ENCODE data around the gene GARIN5A.
A peak's percentile ranks its signal among the peaks of the same experiment; 100 is the strongest.
"Not testable (repeated sequence)": the region's sequence is repeated elsewhere in the genome, so short reads cannot be mapped to it uniquely, and the experiment has no call there.

GARIN5A gene

DNA sequence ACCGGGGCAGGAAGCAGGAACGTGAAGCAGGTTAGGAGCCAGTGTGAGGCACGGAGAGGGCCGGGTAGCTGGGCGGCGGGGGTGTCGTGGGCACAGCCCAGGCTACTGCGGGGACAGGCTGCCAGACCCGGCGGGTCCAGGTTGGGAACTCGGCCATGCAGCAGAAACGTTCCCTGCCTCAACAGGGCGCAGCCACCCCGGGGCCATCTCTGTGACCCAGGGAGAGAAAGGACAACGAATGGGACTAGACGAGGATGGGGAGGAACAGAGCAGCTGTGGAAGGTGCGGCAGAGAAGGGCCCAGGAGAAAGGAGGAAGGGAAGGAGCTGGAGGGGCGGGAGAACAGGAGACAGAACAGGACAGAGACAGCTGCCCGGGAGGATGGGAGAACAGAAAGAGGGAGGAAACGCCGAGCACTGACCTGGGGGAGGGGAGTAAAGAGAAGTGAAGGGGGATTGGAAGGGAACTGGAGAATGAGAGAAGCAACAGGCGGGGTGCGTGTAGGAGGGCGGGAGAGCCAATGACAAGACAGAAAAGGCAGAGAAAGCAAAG is 12.9 kb upstream of the GARIN5A start:
- no peak for DNase-seq (ENCODE audit: low read depth in 4 of 4, low spot score in 1 of 4)

DNA sequence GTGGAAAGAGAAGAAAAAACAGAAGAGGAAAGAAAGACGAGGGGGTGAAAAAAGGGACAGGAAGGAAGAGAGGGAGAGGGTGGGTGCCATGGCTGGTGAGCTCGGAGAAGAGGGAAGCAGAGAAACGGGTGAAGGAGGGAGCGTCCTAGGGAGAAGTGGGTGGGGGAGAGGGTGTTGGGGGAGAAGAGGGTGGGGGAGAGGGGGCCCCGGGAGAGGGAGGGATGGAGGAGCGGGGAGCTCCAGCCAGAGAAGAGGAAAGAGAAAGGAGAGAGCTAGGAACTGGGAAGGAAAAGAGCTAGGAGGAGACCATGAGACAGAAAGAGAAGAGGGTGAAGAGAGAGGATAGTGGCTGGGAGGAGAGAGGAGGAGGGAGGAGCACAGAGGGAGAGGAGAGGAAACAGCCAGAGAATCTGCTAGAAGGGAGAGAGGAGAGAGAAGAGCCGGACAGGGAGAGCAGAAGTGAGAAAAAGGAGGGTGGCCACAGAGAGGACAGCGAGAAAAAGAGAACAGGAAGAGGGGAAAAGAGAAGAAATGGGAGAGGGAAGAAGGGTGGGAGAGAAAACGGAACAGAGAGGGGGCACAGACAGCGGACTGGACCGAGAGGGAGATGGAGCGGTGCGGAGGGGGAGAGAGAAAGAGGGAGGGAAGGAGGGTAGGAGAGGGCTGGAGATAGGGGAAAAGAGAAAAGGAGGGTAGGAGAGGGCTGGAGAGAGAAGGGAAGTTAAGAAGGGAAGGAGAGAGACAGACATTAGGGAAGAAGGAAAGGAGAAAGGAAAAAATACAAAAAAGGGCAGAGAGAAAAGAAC is 11.9 kb upstream of the GARIN5A start:
- DNase-seq (ENCODE audit: low read depth in 4 of 4, low spot score in 1 of 4): no peak

DNA sequence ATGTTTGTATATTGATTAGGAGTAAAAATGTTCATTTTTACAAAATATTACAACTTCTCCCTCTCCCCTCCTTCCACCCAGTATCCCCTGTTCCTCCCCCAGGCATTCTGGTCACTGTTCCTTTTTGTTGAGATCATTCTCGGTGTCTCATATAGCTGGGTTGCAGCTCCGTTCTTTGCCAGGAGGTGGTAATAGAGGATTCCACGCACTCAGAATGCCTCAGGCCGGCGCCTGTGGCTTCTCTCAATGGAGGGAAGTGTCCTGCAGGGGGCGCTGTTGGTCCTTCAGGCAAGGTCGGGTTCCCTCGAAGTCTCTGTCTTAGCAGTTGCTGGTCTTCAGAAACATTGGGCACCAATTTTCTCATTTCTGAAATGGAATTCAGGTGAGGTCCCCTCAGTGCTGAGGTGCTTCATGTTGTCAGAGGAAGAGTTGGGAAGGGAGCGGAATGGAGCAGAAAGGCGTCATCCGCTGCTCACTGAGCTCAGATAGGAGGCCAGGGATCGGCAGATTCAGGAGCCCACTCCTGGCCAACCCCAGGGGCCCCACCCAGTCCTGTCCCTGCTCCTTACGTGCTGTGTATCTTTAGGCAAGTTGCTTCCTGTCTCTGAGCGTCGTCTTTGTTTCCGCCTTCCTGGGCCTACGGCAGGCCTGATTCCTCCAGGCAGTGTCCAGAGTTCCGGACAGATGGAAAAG is 10.3 kb upstream of the GARIN5A start:
- peak; percentile 29 to 49 (median 42) for DNase-seq (ENCODE audit: low read depth in 4 of 4, low spot score in 1 of 4)

DNA sequence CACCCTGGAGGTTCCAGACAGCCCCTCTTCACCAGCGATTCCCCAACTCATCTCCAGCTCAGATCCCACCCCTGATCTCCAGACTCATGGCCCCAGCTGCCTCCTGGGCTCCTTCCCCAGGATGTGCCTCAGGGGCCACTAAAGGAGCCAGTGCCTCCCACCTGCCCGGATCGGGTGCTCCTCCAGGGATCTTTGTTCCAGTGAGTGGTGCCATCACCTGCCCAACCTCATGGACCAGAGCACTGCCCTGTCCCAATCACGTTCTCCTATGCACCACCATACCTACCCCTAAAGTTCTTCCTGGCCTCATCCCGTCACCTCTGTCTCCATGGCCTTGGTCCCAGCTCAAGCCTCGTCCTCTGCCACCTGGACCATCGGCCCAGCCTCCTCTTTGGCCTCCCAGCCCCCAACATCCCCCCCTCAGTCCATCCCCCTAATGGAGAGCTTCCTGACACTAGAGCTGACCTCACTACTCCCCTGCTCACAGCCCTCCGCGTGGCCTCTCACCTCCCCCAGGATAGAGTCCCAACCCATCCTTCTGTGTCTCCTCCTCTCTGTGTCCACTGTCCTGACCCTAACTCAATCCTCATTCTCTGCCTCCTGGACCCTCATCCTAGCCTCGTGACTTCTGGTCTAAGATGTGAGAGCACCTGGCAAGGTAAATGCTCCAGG is 8.8 kb upstream of the GARIN5A start:
- DNase-seq (ENCODE audit: low read depth in 4 of 4, low spot score in 1 of 4): no peak

DNA sequence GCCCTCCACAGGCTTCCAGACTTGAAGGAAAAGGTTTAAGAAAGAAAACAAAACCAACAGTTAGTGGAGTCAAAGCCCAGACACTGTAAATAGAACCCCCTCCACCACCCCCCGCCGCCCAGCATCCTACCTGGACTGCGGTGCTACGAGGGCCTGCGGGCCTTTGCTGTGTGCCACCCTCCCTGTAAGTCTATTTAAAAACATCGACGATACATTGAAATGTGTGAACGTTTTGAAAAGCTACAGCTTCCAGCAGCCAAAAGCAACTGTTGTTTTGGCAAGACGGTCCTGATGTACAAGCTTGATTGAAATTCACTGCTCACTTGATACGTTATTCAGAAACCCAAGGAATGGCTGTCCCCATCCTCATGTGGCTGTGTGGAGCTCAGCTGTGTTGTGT is 6.3 kb upstream of the GARIN5A start:
- no peak for DNase-seq (ENCODE audit: low read depth in 4 of 4, low spot score in 1 of 4)

DNA sequence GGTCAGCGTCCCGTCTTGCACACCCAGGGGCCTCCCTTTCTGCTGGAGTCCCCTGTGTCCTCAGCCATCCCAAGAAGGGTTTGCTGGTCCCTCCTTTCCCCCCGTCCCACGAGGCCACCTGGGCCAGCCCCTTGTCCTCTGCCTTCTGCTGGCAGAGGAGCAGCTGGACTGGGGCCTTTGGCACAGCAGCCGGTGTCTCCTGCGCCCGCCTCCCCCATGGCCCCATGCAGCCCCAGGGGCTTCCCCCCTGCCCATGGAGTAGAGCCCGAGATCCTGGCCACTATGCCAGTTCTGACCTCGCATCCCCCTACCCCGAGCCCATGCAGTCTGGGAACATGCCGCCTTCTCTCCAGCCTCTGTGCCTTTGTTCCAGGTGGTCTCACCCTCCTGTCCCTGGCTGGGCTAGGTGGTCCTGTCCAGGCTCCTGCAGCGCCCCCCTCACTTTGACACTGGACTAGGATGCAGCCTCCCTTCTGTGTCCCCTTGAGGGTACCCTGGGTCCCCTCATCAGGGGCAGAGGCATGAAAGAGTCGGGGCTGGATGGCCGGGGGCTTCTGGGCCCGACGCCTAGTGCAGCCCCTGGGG is 5.7 kb upstream of the GARIN5A start:
- DNase-seq (ENCODE audit: low read depth in 4 of 4, low spot score in 1 of 4): no peak

DNA sequence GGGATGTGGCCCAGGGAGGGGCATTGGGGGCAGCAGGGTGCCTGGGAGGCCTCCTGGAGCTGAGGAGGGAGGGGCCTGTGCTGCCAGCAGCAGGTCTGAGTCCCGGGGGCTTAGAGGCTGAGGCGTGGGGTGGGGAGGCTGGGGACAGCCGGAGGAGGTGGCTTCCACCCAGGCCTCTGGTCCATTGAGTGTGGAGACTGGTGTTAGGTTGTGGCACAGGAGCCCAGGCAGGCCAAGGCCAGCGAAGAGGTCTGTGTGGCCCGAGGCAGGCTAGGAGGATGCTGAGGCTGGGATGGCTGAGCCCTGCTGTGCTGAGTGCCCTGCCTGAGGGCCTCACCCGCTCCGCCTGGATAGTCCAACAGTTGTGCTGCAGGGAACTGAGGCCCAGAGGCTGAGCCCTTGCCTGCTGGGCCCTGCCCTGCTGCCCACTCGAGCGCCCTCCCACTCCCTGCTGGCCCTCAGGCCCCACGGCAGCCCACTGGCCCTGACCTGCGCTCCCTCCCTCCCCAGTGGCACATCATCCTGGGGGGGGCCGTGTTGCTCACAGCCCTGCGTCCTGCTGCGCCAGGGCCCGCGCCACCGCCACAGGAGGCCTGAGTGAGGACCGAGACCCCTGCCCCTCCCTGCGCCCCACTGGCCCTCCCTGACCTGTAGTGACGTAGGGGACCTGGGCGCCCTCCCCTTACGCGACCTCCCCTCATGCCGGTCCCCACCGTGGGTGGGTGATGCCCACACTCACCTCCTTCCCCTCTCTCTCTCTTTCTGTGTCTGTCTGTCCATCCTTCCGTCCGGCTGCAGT is 4.9 kb upstream of the GARIN5A start:
- no peak for DNase-seq (ENCODE audit: low read depth in 4 of 4, low spot score in 1 of 4)

DNA sequence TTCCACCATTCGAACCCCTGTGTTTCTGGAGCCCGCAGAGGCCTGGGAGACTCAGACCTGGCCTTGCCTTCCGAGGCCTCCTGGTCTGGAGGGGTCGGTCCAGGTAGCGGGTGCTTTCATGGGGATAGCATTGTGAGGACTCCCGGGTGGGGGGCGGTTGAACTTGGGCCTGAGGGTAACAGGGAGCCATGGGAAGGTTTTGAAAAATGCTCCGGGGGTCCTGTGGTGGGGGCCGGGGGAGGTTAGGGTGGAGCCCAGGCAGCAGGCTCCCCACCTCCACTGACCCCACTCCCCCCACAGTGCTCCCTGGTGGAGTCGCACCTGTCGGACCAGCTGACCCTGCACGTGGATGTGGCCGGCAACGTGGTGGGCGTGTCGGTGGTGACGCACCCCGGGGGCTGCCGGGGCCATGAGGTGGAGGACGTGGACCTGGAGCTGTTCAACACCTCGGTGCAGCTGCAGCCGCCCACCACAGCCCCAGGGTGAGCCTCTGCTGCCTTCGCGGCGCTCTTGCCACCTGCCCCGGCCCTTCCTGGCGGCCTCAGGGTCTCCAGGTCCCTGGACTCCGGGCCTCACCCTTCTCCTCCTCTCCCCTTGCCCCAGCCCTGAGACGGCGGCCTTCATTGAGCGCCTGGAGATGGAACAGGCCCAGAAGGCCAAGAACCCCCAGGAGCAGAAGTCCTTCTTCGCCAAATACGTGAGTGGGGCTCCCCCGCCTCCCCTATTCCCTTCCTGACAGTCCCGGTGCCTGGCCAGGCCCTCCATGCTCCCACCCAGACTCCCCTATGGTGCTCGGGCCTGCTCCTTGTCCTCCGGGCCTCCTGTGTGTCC is 3.8 kb upstream of the GARIN5A start:
- DNase-seq (ENCODE audit: low read depth in 4 of 4, low spot score in 1 of 4): no peak

DNA sequence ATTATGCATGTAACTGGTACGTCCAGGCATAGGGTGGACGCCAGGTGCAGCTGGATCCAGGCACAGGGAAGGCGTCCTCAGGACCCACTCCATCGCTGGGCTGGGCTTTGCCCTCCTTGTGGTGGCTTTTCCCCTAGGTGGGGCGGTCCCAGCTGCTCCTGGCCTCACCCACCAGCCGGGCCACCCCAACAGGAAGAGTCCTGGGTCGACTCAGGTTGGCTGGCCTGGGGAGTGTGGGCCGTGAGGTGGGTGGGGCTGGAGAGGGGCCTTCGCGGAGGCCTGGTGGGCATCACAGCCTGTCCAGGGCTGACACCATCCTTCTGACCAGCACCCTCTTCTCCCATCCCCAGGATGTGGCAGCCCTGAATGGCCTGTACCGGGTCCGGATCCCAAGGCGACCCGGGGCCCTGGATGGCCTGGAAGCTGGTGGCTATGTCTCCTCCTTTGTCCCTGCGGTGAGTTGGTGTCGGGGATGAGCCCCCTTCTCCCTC is 3.2 kb upstream of the GARIN5A start:
- DNase-seq (ENCODE audit: low read depth in 4 of 4, low spot score in 1 of 4): no peak

DNA sequence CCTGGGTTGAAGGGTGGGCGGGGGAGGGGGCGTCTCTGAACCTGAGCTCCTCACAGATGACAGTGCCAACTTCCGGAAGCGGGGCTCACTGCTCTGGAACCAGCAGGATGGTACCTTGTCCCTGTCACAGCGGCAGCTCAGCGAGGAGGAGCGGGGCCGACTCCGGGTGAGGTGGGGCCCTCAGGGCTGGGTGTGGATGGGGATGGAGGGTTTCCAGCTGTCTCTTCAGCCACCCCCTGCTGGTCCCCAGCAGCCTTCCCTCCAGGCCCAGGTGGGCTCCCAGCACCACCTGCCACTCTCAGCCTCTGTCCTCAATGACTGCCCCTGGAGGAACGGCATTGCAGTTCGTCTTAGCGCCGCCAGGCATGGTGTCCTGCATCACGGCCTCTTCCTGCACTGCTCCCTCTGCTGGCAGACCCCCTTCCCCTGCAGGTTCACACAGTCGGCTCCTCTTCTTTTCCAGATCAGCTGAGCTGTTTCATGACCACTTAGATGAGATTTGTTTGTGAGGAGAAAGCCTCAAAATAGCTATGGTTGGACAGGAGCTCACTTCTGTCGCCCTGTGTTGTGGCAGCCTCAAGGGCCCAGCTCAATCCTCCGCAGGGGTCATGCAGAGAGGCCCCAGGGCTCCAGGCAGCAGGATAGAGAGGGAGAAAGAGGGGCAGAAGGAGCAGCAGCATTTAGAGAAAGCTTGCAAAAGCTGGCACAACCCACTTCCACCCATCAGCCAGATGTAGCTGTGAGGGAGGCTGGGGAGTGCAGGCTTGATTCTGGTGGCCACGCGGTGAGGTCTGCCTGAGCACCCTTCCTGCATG is 2.5 kb upstream of the GARIN5A start:
- DNase-seq (ENCODE audit: low read depth in 4 of 4, low spot score in 1 of 4): no peak

DNA sequence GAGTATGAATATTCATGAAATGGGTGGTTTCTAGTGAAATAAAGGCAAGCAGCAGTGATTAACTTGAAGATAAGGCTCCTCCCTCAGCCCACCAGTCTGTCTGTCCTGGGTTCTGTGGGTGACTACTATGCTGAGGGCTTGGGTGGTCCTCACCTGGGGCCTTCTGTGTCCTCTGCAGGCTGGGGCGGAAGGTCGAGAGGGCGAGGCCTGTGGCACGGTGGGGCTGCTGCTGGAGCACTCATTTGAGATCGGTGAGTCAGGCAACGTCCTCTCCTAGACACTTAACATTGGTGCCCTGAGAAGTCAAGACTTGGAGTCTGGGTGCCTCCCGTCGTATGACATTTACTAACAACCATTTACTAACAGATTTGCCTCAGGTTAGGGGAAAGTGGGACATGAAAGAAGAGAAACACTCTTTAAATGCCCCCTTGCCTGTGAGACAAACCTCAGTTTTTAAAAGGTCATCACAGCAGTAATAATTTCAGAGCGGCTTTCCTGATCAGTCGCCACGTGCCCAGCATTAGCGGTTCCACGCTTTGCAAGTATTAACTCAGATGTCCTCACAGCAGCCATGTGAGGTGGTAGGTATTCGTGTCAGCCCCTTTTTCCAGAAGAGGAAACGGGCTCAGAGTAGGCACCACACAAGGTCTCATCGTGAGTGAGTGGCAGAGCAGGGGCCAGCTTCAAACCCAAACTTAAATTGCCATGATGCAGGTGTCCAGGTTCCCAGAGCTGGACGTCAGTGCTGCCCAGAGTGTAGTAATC is 1.3 kb upstream of the GARIN5A start:
- no peak for DNase-seq (ENCODE audit: low read depth in 4 of 4, low spot score in 1 of 4)

DNA sequence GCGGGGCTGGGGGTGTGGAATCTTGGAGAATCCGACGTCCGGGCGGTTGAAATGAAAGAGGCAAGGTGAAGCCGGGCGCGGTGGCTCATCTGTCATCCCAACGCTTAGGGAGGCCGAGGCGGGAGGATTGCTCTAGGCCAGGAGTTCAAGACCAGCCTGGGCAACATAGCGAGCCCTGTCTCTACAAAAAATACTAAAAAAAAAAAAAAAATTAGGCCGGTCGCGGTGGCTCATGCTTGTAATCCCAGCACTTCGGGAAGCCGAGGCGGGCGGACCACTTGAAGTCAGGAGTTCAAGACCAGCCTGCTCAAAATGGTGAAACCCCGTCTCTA is 225 bp upstream of the GARIN5A start:
- no peak for DNase-seq (ENCODE audit: low read depth in 4 of 4, low spot score in 1 of 4)

DNA sequence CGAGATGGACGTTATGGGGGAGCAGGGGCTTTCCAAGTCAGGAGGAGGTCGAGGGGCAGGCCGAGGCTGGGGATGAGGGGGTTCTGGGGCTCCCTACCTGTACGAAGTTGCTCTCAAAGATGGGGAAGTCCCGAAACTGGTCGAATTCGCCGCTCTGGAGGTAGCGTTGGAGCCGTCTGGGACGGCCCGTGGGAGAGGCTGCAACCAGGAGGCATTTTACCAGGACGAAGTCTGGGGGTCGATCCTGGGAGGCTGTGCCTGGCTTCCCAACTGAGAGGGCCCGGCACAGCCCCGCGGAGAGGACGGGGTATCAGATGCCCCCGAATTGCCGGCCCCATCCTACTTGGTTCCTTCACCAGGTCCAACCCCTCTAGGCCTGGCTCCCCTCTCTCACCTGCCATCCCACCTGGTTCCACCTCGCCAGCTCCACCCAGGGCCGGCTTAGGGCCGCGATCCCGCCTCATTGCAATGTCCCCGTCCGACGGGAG is 868 bp downstream of the GARIN5A start:
- no peak for DNase-seq (ENCODE audit: low read depth in 4 of 4, low spot score in 1 of 4)

DNA sequence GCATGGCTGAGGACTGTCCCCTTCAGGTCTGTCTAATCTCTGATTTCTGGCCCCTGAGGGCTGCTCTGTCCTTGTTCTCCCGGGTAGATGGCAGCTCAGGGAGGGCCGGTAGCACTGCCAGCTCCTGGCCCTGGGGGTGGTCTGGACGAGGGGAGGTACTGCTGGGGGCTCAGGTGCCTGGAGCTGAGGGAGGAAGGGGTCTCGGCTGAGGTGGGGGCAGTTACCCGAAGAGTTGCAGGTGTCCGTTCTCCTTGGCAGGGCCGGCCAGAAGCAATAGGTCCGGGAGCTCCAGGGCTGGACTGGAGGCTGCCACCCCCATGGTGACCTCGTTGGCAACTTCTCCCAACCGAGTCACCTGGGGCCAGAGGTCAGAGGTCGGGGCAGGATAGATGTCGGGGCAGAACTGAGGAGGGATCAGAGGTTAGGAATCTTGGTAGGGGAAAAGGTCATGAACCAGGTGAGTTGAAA is 1.5 kb downstream of the GARIN5A start:
- no peak for DNase-seq (ENCODE audit: low read depth in 4 of 4, low spot score in 1 of 4)

DNA sequence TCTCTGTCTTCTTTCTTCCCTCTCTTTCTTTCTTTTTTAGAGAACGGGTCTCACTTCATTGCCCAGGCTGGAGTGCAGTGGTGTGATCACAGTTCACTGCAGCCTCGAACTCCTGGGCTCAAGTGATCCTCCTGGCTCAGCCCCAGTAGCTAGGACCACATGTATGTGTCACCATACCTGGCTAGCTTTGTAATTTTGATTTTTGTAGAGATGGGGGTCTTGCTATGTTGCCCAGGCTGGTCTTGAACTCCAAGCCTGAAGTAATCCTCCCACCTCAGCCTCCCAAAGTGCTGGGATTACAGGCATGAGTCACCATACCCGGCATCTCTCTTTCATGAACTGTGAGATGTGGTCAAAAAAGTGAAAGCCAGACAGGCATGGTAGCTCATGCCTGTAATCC is 3.3 kb downstream of the GARIN5A start:
- DNase-seq (ENCODE audit: low read depth in 4 of 4, low spot score in 1 of 4): not testable (repeated sequence)

DNA sequence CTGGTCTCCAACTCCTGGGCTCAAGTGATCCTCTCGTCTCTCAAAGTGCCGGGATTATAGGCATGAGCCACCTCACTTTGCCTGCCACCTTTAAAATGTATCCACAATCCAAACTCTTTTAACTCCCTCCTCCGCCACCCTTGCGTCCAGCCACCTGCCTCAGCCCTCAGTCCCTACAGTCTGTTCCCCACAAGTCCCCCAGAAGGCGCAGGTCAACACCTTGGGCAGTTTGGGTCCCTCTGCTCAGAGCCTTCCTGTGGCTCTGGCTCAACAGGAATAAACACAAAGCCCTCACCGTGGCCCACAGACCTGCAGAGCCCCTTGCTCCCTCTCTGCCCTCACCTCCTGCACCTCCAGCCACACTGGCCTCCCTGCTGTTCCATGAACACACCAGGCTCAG is 7.8 kb downstream of the GARIN5A start:
- DNase-seq (ENCODE audit: low read depth in 4 of 4, low spot score in 1 of 4): no peak

DNA sequence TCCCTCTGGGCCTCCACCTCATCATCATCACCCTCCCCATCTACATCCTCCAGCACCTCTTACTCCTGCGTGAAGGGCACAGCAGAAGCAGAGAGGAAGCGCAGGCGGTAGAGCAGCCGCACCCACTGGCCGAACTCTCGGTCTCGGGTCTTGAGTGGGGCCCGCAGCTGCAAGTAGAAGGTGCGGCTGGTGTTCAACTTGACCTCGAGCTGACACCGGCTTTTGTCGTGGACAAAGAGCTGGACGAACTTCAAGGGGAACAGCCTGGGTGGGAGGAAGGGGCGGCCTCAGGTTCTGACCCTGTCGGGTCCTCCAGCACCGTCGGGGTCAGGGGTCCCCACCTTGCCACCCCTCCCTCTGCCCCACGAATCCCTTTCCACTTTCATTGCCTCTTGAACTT is 9.1 kb downstream of the GARIN5A start:
- DNase-seq (ENCODE audit: low read depth in 4 of 4, low spot score in 1 of 4): no peak

DNA sequence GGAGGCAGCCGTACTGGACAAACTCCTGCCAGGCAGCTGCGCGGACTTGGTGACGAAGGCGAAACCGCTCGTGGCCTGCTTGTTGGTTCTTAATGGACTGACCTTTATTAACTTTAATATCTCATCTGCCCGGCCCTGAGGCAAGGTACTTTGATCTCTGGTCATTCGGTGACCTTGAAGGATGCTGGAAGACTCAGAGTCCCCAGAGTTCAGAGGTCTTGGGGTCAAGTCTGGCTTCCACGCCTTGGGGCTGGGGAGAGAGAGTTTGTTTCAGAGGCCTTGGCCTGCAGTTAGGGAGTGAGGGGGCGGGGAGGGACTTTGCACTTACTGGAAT is 10.0 kb downstream of the GARIN5A start:
- DNase-seq (ENCODE audit: low read depth in 4 of 4, low spot score in 1 of 4): no peak
